NT2/D1 (cell line): Measurements from ENCODE around the gene TMEM117.

ENCODE experiments used
- DNase-seq: peaks from one replicate; pipeline ENCODE4 v3.0.0-alpha.2; 2011; ENCODE audit warnings: low read depth, low spot score
- H3K27me3 ChIP-seq: 2 replicates; pipeline ENCODE4 v1.6.0; 2011; ENCODE audit warnings: mild to moderate bottlenecking; ENCODE audit not compliant: insufficient read length, insufficient read depth
- H3K36me3 ChIP-seq: 2 replicates; pipeline ENCODE4 v1.6.1; 2011; ENCODE audit warnings: mild to moderate bottlenecking, low read length, mixed read lengths; ENCODE audit not compliant: insufficient read depth, insufficient read length
- H3K4me1 ChIP-seq: 2 replicates; pipeline ENCODE4 v1.5.1; 2011; ENCODE audit not compliant: insufficient read depth, insufficient read length
- H3K4me3 ChIP-seq: 2 replicates; pipeline ENCODE4 v1.5.1; 2011; ENCODE audit warnings: low read depth; ENCODE audit not compliant: insufficient read length
- H3K9ac ChIP-seq: 2 replicates; pipeline ENCODE4 v1.6.0; 2011; ENCODE audit warnings: low read depth; ENCODE audit not compliant: insufficient read length
- H3K9me3 ChIP-seq: 2 replicates; pipeline ENCODE4 v1.5.1; 2011; ENCODE audit warnings: mild to moderate bottlenecking, low read length; ENCODE audit not compliant: insufficient read depth
- SUZ12 ChIP-seq: IDR thresholded peaks from 2 replicates; pipeline ENCODE4 v1.6.1; 2011; ENCODE audit not compliant: insufficient read length, insufficient read depth; ENCODE audit errors: extremely low read depth
- YY1 ChIP-seq: IDR thresholded peaks from 2 replicates; pipeline ENCODE4 v1.6.1; 2011; ENCODE audit not compliant: insufficient read length, insufficient read depth
- ZNF274 ChIP-seq: IDR thresholded peaks from 2 replicates; pipeline ENCODE4 v1.6.1; 2011; ENCODE audit warnings: mild to moderate bottlenecking, low read depth, low read length

Gene TMEM117

DNA sequence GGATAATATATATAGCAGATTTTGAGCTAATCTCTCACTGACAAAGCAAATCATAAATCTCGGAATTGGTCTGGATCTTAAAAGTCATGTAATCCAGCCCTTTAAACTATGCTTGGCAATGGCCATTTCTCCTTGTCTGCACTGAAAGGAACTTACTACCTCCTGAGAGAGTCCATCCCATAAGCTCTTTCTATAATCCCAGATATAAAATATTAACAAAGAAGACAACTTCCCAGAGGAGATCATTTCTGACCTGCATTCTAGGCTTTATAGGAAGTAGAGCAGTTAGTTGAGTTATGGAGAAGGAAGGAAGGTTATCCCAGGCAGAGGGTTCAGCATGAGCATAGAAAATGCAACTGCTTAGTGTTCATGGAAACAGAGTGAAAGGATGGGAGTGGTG, 99.7 kb downstream of the TMEM117 start:
- Histone ChIP-seq H3K9ac (no peak overlapping the region), H3K9me3 (0 out of 2 replicates have a peak, but pooled peaks cover 10% of the 10 kb centered on the region), H3K4me1 (no peaks in the 10 kb centered on the region), H3K36me3 (no peaks in the 10 kb centered on the region), H3K4me3 (no peak overlapping the region), H3K27me3 (no peaks in the 10 kb centered on the region)
- TF ChIP-seq ZNF274 (no peak), YY1 (no peak), SUZ12 (no peak)
- DNase-seq = no peak

GRCh38 chr12:43937947-43938346, 102.1 kb downstream of the TMEM117 start:
- Histone ChIP-seq H3K4me1 (no peaks in the 10 kb centered on the region), H3K36me3 (no peaks in the 10 kb centered on the region), H3K9ac (no peak overlapping the region), H3K9me3 (no peaks in the 10 kb centered on the region), H3K27me3 (no peaks in the 10 kb centered on the region), H3K4me3 (no peak overlapping the region)
- TF ChIP-seq ZNF274 (no peak), YY1 (no peak), SUZ12 (no peak)
- DNase-seq = no peak

DNA sequence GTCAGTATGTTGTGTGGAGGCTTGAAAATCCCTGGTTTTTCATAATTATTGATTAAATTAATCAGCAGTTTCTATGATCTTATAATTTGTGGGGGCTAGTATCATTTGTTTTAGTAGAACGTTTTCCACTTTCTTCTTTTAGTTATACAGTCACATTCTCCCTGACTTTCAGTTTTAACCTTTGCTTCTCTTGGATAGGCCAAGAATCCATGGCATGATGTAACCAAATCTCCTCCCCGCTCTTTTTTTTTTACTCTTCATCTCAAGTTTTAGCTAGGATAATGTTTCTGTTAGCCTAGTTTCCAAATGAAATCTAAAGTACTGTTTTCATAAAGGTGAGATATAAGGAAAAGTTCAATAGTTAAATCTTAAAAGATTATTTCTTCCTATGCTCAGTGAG, 106.5 kb downstream of the TMEM117 start:
- no peaks in the 10 kb centered on the region for H3K27me3 ChIP-seq
- no peaks in the 10 kb centered on the region for H3K36me3 ChIP-seq
- no peak for DNase-seq
- no peak overlapping the region for H3K4me3 ChIP-seq
- TF ChIP-seq ZNF274 (no peak), SUZ12 (no peak), YY1 (no peak)
- H3K9ac ChIP-seq = no peak overlapping the region
- no peaks in the 10 kb centered on the region for H3K9me3 ChIP-seq
- no peaks in the 10 kb centered on the region for H3K4me1 ChIP-seq

- H3K9ac ChIP-seq = no peak overlapping the region
- H3K36me3 ChIP-seq = no peaks in the 10 kb centered on the region
- no peaks in the 10 kb centered on the region for H3K4me1 ChIP-seq
- H3K4me3 ChIP-seq = no peak overlapping the region
- no peaks in the 10 kb centered on the region for H3K27me3 ChIP-seq
- DNase-seq = no peak
- TF ChIP-seq YY1 (no peak), ZNF274 (no peak), SUZ12 (no peak)
- peaks cover 15% of the 10 kb centered on the region for H3K9me3 ChIP-seq
These were observed 110.1 kb downstream of the TMEM117 start for GRCh38 chr12:43945983-43946382.

- Histone ChIP-seq H3K27me3 (no peaks in the 10 kb centered on the region), H3K9me3 (peaks cover 23% of the 10 kb centered on the region), H3K4me1 (no peaks in the 10 kb centered on the region), H3K4me3 (no peak overlapping the region), H3K9ac (no peak overlapping the region), H3K36me3 (no peaks in the 10 kb centered on the region)
- DNase-seq = no peak
- TF ChIP-seq ZNF274 = no peak
- TF ChIP-seq YY1 = no peak
- no peak for TF ChIP-seq SUZ12
These were observed 115.4 kb downstream of the TMEM117 start for GRCh38 chr12:43951286-43951685.

DNA sequence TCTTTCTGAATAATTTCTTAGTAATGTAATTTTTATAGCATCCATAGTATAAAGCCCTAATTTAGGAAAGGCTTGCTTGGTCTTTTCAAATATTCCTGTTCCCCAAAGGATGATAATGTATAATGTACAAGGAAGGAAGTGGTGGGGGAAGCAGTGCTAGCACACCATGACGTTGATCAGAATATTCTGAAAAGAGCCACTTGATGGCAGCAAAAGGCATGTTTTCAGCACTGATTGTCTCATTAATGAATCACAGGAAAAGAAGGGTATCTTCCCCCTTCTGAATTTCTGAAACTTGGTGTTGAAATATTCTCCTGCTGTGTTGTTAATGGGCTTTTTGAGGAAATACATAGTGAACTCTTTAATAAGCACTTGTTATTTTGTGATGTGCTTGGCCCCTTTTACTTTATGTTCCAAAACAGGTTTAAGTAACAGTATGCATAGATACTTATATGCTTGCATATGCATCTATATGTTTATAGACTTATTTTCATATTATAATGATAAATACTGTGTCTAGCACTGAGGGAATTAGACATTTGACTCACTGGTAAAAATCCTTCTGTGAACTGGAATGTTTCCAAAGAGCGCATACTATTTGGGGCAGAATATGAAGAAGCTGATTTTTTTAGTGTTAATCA, 122.0 kb downstream of the TMEM117 start:
- peak; percentile 36 for DNase-seq
- H3K9me3 ChIP-seq = 0 out of 2 replicates have a peak, but pooled peaks cover 2% of the 10 kb centered on the region
- H3K27me3 ChIP-seq = no peaks in the 10 kb centered on the region
- H3K4me3 ChIP-seq = no peak overlapping the region
- no peak overlapping the region for H3K9ac ChIP-seq
- TF ChIP-seq SUZ12 = no peak
- TF ChIP-seq YY1 = no peak
- TF ChIP-seq ZNF274 = no peak
- no peaks in the 10 kb centered on the region for H3K4me1 ChIP-seq
- H3K36me3 ChIP-seq = no peaks in the 10 kb centered on the region

DNA sequence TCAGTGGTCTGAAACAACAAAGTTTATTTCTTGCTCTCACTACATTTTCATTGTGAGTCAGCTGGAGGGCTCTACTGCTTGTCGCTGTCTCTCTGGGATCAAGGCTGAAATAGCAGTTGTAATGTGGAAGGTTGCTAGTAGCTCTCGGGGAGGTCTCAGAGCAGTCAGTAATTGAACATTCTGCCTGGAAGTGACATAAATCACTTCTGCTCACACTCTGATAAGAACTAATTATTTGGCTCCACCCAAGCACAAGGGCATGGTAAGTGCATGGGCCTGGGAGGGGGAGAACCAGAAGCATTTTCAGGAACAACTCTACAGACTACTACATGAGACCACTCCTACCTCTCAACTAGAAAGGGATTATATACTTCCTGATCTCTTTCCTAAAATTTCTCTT, 128.2 kb downstream of the TMEM117 start:
- Histone ChIP-seq H3K27me3 (no peaks in the 10 kb centered on the region), H3K36me3 (no peaks in the 10 kb centered on the region), H3K4me1 (no peaks in the 10 kb centered on the region), H3K4me3 (no peak overlapping the region), H3K9ac (no peak overlapping the region), H3K9me3 (0 out of 2 replicates have a peak, but pooled peaks cover 3% of the 10 kb centered on the region)
- DNase-seq = no peak
- TF ChIP-seq YY1 = no peak
- TF ChIP-seq SUZ12 = no peak
- no peak for TF ChIP-seq ZNF274
